Mammary epithelial cell (primary cell): ENCODE results near the gene ANTXR2.

ENCODE experiments used
- EZH2 ChIP-seq: IDR thresholded peaks from 2 replicates; pipeline ENCODE4 v1.6.1; 2012; ENCODE audit warnings: low read length, inconsistent platforms, borderline replicate concordance
- TF ChIP-seq, protein P1 (sequence below), 2 donors: IDR thresholded peaks in 1 of 2; conservative IDR thresholded peaks in 1 of 2; 2 replicates each; pipeline ENCODE4 v1.5.1; 2011 to 2012; ENCODE audit warnings: inconsistent platforms in 2 of 2, low read length in 2 of 2, mild to moderate bottlenecking in 2 of 2, control low read depth in 1 of 2, low read depth in 1 of 2; ENCODE audit not compliant: insufficient read depth in 1 of 2; ENCODE audit errors: extremely low read depth in 1 of 2

DNA sequence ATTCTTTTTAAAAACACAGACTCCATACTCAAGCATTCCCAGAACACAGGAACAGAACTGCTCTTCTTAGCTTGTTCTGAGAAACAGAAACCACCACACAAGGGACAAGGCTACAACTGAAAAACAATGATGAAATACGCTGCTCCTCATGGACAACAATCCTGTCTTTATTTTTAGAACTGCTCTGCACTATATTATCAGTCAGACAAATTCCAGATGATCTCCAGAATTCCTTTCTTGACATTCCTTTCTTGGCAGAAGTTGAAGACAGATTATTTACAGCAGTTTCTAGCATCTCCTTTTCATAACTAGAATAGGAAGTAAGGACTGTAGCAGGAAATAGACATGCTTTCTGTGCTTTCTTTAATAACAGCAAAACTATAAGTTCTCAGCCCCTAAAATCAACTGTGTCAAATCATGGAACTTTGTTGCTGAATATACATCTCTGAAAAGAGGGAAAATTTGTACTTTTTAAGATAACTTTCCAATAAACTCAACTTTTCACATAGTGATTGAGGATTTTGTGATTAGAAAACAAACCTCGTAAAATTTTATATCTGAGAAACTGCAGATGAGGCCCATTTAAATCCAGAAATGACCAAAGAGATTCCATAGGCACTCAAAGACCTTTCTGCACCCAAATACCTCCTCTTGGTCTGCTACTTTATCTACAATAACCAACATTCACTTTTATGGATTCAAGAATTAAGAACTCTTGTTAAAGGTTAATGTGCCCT, 35.9 kb downstream of the ANTXR2 start:
- TF ChIP-seq, protein P1, sequence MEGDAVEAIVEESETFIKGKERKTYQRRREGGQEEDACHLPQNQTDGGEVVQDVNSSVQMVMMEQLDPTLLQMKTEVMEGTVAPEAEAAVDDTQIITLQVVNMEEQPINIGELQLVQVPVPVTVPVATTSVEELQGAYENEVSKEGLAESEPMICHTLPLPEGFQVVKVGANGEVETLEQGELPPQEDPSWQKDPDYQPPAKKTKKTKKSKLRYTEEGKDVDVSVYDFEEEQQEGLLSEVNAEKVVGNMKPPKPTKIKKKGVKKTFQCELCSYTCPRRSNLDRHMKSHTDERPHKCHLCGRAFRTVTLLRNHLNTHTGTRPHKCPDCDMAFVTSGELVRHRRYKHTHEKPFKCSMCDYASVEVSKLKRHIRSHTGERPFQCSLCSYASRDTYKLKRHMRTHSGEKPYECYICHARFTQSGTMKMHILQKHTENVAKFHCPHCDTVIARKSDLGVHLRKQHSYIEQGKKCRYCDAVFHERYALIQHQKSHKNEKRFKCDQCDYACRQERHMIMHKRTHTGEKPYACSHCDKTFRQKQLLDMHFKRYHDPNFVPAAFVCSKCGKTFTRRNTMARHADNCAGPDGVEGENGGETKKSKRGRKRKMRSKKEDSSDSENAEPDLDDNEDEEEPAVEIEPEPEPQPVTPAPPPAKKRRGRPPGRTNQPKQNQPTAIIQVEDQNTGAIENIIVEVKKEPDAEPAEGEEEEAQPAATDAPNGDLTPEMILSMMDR (conservative IDR thresholded peaks at IDR 0.05 in 1 of 2, IDR thresholded peaks at IDR 0.05 in 1 of 2; ENCODE audit: extremely low read depth in 1 of 2, insufficient read depth in 1 of 2, low read depth in 1 of 2, low read length in 2 of 2), result no peak
- no peak for TF ChIP-seq EZH2
